Gastroesophageal sphincter (tissue), 4 donors: ENCODE results near the gene TSKU. TPM values are rescaled to one million over a fixed set of nuclear protein-coding genes. Genes with fewer than 3 reads are reported as not detected.
A peak's percentile ranks its signal among the peaks of the same experiment; 100 is the strongest.

Experiments used
- ATAC-seq: fragments of 150-250 bp; one replicate; pipeline ENCODE4 v1.9.1; 2016; ENCODE audit warnings: mild to moderate bottlenecking, moderate library complexity
- H3K27ac ChIP-seq, 4 donors: fragments of 200-600 bp; sonication (generic) in 3 of 4; 1 replicate in 3 of 4; 2 replicates in 1 of 4; pipeline ENCODE4 v1.5.1; 2016 to 2019
- H3K27me3 ChIP-seq: fragments of 200-600 bp; sonication (generic); one replicate; pipeline ENCODE4 v1.5.1; 2019
- H3K36me3 ChIP-seq, 2 donors: fragments of 200-600 bp; sonication (generic); one replicate each; pipeline ENCODE4 v1.5.1; 2019; ENCODE audit warnings: control low read depth in 1 of 2
- H3K4me1 ChIP-seq, 3 donors: fragments of 200-600 bp; sonication (generic); 1 replicate in 2 of 3; 2 replicates in 1 of 3; pipeline ENCODE4 v1.5.1; 2016 to 2019; ENCODE audit warnings: control low read depth in 2 of 3
- H3K4me3 ChIP-seq, 2 donors: fragments of 200-600 bp; sonication (generic); one replicate each; pipeline ENCODE4 v1.5.1; 2019; ENCODE audit warnings: mild to moderate bottlenecking in 1 of 2, moderate library complexity in 1 of 2
- H3K9me3 ChIP-seq, 3 donors: fragments of 200-600 bp; sonication (generic); one replicate each; pipeline ENCODE4 v1.5.1; 2017 to 2019; ENCODE audit warnings: control low read depth in 2 of 3
- EP300 ChIP-seq: sonication (generic); formaldehyde crosslinking; IDR thresholded peaks from one replicate; pipeline ENCODE4 v1.6.1; 2017; ENCODE audit warnings: antibody characterized with exemption, mild to moderate bottlenecking
- POLR2A ChIP-seq, 2 donors: fragments of 450-650 bp; IDR thresholded peaks; one replicate each; pipeline ENCODE4 v1.6.1; 2017; ENCODE audit warnings: antibody characterized with exemption in 2 of 2, mild to moderate bottlenecking in 2 of 2, moderate library complexity in 1 of 2
- POLR2AphosphoS5 ChIP-seq: sonication (generic); formaldehyde crosslinking; IDR thresholded peaks from one replicate; pipeline ENCODE4 v1.6.1; 2017; ENCODE audit warnings: antibody characterized with exemption
- WGBS, 2 donors: methylation state at CpG; one replicate each; pipeline ENCODE4 v1.1.5; 2018; ENCODE audit warnings: low coverage in 1 of 2; 5-methylcytosine and 5-hydroxymethylcytosine counted together
- total RNA-seq, 4 donors: library from RNA; depleted of rRNA; stranded (reverse); fragments of >200 nt; gene quantifications; one replicate each; pipeline ENCODE4 v1.1.0, GENCODE V29; 2016
- TF ChIP-seq, protein P1 (sequence below), 4 experiments: fragments of 200-600 bp in 2 of 4; fragments of 450-650 bp in 2 of 4; sonication (generic) in 1 of 4; IDR thresholded peaks; one replicate each; pipeline ENCODE4 v1.5.1; 2017 to 2019; ENCODE audit warnings: antibody characterized with exemption in 4 of 4, mild to moderate bottlenecking in 2 of 4, moderate library complexity in 2 of 4

The TSKU gene
- total RNA-seq, 4 donors from 2014 or later: 23.5 to 53.7 (median 38.2) TPM

DNA sequence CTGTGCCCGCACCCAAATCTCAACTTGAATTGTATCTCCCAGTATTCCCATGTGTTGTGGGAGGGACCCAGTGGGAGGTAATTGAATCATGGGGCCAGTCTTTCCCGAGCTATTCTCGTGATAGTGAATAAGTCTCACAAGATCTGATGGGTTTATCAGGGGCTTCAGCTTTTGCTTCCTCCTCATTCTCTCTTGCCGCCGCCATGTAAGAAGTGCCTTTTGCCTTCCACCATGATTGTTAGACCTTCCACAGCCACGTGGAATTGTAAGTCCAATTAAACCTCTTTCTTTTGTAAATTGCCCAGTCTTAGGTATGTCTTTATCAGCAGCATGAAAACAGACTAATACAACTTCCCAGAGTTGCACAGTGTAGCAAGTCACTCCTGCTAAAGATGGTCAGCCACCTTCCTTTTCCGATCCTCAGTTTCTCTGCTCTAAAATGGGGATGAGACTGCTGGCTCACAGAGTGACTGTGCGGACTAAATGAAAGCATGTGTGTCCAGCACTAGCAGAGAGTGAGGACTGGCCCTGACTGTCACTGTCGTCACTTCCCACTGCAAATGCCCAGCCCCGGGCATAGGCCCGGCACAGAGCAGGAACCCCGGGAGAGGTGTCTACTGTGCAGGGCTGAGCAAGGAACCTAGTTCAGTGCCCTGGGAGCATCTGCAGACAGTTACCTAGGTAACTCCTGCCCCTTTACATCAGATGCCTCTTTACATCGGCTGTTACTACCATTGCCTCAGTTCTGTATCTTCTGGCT lies 9.5 kb downstream of the TSKU start:
- Histone ChIP-seq H3K4me3 (no peak overlapping the region), H3K36me3 (peaks cover 0 to 22% of the 10 kb centered on the region in 2 donors), H3K27me3 (no peaks in the 10 kb centered on the region), H3K9me3 (no peaks in the 10 kb centered on the region), H3K27ac (peak overlapping the region in 2 of 4 donors; percentile 15 to 46), H3K4me1 (peaks cover 0 to 50% (median 10%) of the 10 kb centered on the region in 3 donors)
- TF ChIP-seq EP300 (no peak), POLR2AphosphoS5 (no peak), POLR2A (IDR thresholded peaks at IDR 0.05) (no peak)
- TF ChIP-seq, protein P1, sequence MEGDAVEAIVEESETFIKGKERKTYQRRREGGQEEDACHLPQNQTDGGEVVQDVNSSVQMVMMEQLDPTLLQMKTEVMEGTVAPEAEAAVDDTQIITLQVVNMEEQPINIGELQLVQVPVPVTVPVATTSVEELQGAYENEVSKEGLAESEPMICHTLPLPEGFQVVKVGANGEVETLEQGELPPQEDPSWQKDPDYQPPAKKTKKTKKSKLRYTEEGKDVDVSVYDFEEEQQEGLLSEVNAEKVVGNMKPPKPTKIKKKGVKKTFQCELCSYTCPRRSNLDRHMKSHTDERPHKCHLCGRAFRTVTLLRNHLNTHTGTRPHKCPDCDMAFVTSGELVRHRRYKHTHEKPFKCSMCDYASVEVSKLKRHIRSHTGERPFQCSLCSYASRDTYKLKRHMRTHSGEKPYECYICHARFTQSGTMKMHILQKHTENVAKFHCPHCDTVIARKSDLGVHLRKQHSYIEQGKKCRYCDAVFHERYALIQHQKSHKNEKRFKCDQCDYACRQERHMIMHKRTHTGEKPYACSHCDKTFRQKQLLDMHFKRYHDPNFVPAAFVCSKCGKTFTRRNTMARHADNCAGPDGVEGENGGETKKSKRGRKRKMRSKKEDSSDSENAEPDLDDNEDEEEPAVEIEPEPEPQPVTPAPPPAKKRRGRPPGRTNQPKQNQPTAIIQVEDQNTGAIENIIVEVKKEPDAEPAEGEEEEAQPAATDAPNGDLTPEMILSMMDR (IDR thresholded peaks at IDR 0.05): no peak
- WGBS, 2 donors: 77 to 86% methylated on average over 3 to 5 of the region's 13 CpGs
- no peak for ATAC-seq

DNA sequence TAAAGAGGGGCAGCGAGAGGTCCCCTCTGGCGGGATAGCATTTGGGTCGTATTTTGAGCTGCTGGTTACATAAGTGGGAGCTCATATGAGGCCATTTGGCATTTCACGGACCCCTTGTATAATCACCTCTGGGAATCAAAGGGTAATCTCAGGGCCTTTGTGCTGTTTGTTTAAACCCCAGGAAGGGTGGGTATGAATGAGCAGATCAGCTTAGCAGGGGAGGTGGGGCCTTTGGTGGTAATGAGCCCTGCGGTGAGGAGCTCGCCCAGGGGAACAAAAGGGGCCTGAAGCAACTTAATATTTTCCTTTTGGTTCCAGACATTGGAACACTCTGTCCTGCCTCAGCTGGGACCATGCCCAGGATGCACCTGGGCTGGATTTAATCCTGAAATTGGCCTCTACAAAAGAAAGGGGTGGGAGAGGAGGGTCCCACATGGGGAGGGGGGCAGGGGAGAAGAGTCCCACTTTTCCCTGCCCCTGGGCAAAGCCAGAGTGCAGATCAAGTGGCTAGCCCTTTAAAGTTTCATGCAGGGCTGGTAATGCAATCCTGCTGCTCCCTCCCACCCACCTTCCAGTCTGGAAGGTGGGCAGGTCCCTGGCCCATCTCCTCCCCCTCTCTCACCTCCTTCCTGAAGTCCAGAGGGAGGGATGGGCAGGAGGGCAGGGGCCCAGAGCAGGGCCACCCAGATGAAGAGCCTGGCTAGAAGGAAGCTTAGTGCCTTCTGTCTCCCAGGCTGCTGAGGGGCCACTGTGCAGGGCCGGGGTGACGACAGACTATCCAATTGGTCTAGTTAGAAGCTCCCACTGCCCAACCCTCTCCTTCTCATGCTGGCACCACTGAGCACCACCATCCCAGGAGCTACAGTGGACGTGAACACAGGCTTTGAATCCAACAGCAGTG lies 10.5 kb downstream of the TSKU start:
- Histone ChIP-seq H3K4me3 (no peak overlapping the region), H3K36me3 (peaks cover 0 to 22% of the 10 kb centered on the region in 2 donors), H3K27ac (peak overlapping the region in 2 of 4 donors; percentile 30 to 46), H3K27me3 (no peaks in the 10 kb centered on the region), H3K9me3 (no peaks in the 10 kb centered on the region), H3K4me1 (peaks cover 0 to 48% (median 10%) of the 10 kb centered on the region in 3 donors)
- 56 to 74% methylated on average over 4 to 6 of the region's 9 CpGs for whole genome bisulfite sequencing, 2 donors
- TF ChIP-seq, protein P1 (IDR thresholded peaks at IDR 0.05): no peak
- TF ChIP-seq POLR2A (IDR thresholded peaks at IDR 0.05) (no peak), EP300 (no peak), POLR2AphosphoS5 (no peak)
- ATAC-seq: peak; percentile 22

DNA sequence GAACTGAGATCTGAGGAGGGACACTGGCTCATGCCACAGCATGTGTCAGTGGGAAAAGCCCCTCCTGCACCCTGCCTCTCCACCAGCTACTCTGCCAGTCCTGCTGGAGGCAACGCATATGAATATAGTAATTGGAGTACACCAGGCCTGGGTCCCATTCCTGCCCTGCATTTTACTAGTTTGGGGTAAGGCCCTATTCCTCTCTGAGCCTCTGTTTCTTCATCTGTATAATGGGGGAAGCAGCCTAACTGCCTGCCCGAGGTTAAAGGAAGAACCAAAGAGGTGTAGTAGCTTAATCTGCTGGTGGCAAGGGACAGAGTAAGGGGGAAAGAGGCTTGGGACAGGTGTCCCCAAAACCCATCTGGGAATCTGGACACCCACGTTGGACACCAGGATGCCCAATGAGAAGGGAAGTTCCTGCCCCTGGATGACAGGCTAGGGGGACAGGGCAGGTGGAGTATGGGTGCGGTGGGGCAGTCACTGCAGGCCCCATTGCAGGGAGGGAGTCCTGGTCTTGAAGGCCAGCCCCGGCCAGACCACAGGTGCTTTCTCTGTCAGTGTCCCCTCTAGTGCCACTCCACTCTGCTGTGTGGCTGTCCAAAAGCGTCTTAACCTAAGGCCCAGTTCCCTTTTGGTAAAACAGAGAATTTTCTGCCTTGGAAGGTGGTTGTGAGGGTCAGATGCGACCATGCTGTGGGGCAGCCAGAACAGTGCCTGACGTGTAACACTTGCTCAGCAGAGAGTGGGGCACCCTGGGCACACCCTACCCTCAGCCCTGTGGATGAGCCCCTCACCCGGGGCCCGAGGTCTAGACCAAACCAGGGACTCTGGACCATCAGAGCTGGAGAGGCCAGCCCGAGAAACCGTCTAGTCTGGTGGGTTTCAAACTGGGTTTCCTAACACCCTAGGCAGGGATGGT lies 11.5 kb downstream of the TSKU start:
- peaks cover 0 to 49% (median 13%) of the 10 kb centered on the region in 3 donors for H3K4me1 ChIP-seq
- peaks cover 0 to 22% of the 10 kb centered on the region in 2 donors for H3K36me3 ChIP-seq
- 100% methylated on average over 2 of the region's 12 CpGs; no CpG with 5 or more reads in 1 of the 2 donors for WGBS, 2 donors
- peak overlapping the region in 2 of 4 donors; percentile 30 to 46 for H3K27ac ChIP-seq
- no peaks in the 10 kb centered on the region for H3K27me3 ChIP-seq
- TF ChIP-seq EP300 (no peak), POLR2A (IDR thresholded peaks at IDR 0.05) (no peak), POLR2AphosphoS5 (no peak)
- TF ChIP-seq, protein P1 (IDR thresholded peaks at IDR 0.05): no peak
- no peak overlapping the region for H3K4me3 ChIP-seq
- ATAC-seq: no peak
- H3K9me3 ChIP-seq: no peaks in the 10 kb centered on the region

DNA sequence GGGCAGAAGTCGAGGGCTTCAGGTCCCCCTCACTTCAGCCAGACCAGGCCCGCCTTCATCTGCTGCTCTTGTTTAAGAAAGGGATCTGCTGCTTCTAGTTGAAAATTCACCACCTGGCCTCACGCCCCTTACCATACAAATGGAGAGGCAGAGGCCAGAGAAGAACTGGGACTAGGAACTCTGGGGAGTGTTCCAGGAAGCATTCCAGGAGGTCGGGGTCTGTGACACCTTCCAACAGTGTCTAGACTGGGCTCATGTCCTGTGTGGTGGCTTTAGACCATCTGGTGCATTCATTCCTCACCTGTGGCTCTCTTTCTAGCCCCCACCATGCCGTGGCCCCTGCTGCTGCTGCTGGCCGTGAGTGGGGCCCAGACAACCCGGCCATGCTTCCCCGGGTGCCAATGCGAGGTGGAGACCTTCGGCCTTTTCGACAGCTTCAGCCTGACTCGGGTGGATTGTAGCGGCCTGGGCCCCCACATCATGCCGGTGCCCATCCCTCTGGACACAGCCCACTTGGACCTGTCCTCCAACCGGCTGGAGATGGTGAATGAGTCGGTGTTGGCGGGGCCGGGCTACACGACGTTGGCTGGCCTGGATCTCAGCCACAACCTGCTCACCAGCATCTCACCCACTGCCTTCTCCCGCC lies 12.3 kb downstream of the TSKU start:
- Histone ChIP-seq H3K27ac (peak overlapping the region in 1 of 4 donors; percentile 46), H3K9me3 (no peaks in the 10 kb centered on the region), H3K4me3 (no peak overlapping the region), H3K36me3 (peaks cover 0 to 22% of the 10 kb centered on the region in 2 donors), H3K27me3 (no peaks in the 10 kb centered on the region), H3K4me1 (peaks cover 0 to 53% (median 14%) of the 10 kb centered on the region in 3 donors)
- TF ChIP-seq EP300: no peak
- no peak for TF ChIP-seq POLR2A (IDR thresholded peaks at IDR 0.05)
- TF ChIP-seq, protein P1 (IDR thresholded peaks at IDR 0.05): no peak
- TF ChIP-seq POLR2AphosphoS5: no peak
- WGBS, 2 donors: 86% methylated on average over 3 of the region's 21 CpGs; no CpG with 5 or more reads in 1 of the 2 donors
- no peak for ATAC-seq
